Prostate gland (tissue), 2 donors: ENCODE measurements around the gene PDGFD.

Experiments
- POLR2A ChIP-seq: fragments of 450-650 bp; IDR thresholded peaks from one replicate; pipeline ENCODE4 v1.6.1; 2016; ENCODE audit warnings: antibody characterized with exemption, mild to moderate bottlenecking
- POLR2AphosphoS5 ChIP-seq: sonication (generic); formaldehyde crosslinking; IDR thresholded peaks from one replicate; pipeline ENCODE4 v1.6.1; 2017; ENCODE audit warnings: antibody characterized with exemption
- TF ChIP-seq, protein P1 (sequence below), 4 experiments: fragments of 200-600 bp in 2 of 4; fragments of 450-650 bp in 2 of 4; sonication (generic) in 2 of 4; IDR thresholded peaks; 1 replicate in 3 of 4; 2 replicates in 1 of 4; pipeline ENCODE4 v1.5.1; 2016 to 2019; ENCODE audit warnings: antibody characterized with exemption in 4 of 4, mild to moderate bottlenecking in 2 of 4, moderate library complexity in 2 of 4

DNA sequence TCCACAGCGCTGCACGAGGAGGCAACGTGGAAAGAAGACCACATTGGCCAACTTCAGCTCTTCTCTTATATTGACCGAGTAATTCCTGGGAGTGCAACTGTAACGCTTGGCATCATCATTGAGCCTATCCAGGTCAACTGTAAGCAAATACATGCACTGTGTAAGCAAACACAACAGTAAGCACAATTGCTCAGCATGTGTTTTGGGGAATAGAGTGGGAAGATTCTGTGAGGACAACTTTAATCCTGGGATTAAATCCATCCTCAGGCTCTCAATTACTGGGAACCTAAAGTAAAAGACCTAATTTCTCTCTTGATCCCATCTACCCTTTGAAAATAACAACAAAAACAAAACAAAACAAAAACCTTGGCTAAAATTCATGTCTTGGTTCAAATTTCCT lies 237.0 kb downstream of the PDGFD start:
- TF ChIP-seq POLR2A (no peak), POLR2AphosphoS5 (no peak)
- TF ChIP-seq, protein P1, sequence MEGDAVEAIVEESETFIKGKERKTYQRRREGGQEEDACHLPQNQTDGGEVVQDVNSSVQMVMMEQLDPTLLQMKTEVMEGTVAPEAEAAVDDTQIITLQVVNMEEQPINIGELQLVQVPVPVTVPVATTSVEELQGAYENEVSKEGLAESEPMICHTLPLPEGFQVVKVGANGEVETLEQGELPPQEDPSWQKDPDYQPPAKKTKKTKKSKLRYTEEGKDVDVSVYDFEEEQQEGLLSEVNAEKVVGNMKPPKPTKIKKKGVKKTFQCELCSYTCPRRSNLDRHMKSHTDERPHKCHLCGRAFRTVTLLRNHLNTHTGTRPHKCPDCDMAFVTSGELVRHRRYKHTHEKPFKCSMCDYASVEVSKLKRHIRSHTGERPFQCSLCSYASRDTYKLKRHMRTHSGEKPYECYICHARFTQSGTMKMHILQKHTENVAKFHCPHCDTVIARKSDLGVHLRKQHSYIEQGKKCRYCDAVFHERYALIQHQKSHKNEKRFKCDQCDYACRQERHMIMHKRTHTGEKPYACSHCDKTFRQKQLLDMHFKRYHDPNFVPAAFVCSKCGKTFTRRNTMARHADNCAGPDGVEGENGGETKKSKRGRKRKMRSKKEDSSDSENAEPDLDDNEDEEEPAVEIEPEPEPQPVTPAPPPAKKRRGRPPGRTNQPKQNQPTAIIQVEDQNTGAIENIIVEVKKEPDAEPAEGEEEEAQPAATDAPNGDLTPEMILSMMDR (IDR thresholded peaks at IDR 0.05): no peak
